HG02943 (cell line): ENCODE measurements around the gene CDH4.

Experiments
- ATAC-seq: cut with Tn5 transposase; IDR thresholded peaks from one replicate; pipeline ENCODE4 v1.9.1; 2021; ENCODE audit warnings: mild to moderate bottlenecking, low read depth, moderate library complexity; ENCODE audit not compliant: unreplicated experiment

Gene CDH4

GRCh38 chr20:61631751-61632150 lies 379.7 kb downstream of the CDH4 start:
- ATAC-seq, result no peak

- ATAC-seq, result no peak
Observed at GRCh38 chr20:61633004-61633403, 380.9 kb downstream of the CDH4 start.

- ATAC-seq, result no peak
Observed at GRCh38 chr20:61634376-61635145, 382.5 kb downstream of the CDH4 start.

GRCh38 chr20:61635721-61636455 lies 383.8 kb downstream of the CDH4 start:
- ATAC-seq, result no peak

- no peak for ATAC-seq
Observed at GRCh38 chr20:61636531-61637116, 384.6 kb downstream of the CDH4 start.

GRCh38 chr20:61638802-61639585 lies 386.9 kb downstream of the CDH4 start:
- ATAC-seq, result no peak

GRCh38 chr20:61640131-61640870 lies 388.2 kb downstream of the CDH4 start:
- ATAC-seq, result no peak

GRCh38 chr20:61640871-61641245 lies 388.8 kb downstream of the CDH4 start:
- no peak for ATAC-seq

GRCh38 chr20:61643656-61644377 lies 391.8 kb downstream of the CDH4 start:
- ATAC-seq, result no peak

GRCh38 chr20:61644378-61645076 lies 392.5 kb downstream of the CDH4 start:
- no peak for ATAC-seq

GRCh38 chr20:61645732-61646131 lies 393.7 kb downstream of the CDH4 start:
- ATAC-seq, result no peak

- no peak for ATAC-seq
Observed at GRCh38 chr20:61646453-61646852, 394.4 kb downstream of the CDH4 start.

- no peak for ATAC-seq
Observed at GRCh38 chr20:61646986-61647385, 394.9 kb downstream of the CDH4 start.

- no peak for ATAC-seq
Observed at GRCh38 chr20:61647702-61648101, 395.6 kb downstream of the CDH4 start.

GRCh38 chr20:61649105-61649859 lies 397.2 kb downstream of the CDH4 start:
- ATAC-seq, result no peak

GRCh38 chr20:61649860-61650162 lies 397.8 kb downstream of the CDH4 start:
- ATAC-seq, result no peak

- ATAC-seq, result no peak
Observed at GRCh38 chr20:61650912-61651733, 399.1 kb downstream of the CDH4 start.

GRCh38 chr20:61652146-61652545 lies 400.1 kb downstream of the CDH4 start:
- no peak for ATAC-seq
